ENCODE results near the gene NUDT17.
"Not testable (repeated sequence)": the region's sequence is repeated elsewhere in the genome, so short reads cannot be mapped to it uniquely, and the experiment has no call there.

The NUDT17 gene, protein sequence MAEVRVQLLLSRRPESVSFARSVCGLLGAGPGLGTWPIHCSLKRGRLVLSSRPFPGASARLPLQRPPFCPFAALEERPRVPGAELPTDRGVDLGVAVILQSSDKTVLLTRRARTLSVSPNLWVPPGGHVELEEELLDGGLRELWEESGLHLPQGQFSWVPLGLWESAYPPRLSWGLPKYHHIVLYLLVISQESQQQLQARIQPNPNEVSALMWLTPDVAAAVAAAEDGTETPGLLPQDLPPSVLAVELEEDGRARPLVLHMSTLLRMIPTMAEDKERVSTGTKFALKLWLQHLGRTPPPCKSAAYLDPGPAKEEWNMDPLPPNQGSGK

DNA sequence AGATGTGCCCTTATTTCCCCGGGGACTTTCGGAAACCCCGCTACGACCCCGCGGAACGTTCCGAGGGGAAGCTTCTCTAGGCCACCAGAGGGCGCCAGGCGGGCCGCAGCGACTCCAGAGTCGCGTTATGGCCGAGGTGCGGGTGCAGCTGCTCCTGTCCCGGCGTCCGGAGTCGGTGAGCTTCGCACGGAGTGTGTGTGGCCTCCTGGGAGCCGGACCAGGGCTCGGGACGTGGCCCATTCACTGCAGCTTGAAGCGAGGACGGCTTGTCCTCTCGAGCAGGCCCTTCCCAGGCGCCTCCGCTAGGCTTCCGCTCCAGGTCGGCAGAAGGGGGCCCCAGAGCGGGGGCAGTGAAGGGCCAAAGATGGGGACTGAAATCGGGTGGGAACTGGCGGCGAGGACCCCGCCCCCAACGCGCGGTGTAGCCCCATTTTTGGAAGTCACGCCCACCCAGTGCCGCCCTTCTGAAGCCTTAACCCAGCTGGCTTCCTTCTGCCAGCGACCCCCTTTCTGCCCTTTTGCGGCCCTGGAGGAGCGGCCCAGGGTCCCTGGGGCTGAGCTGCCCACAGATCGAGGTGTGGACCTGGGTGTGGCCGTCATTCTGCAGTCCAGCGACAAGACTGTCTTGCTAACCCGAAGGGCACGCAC is at the start of gene NUDT17:
Gene NUDT17, plus strand, starts transcription at position 117 of the 648 bp plus-strand sequence. Its CDS starts 11 bp downstream, at position 128.
- no peak for DNase-seq (ENCODE audit: low read depth)

DNA sequence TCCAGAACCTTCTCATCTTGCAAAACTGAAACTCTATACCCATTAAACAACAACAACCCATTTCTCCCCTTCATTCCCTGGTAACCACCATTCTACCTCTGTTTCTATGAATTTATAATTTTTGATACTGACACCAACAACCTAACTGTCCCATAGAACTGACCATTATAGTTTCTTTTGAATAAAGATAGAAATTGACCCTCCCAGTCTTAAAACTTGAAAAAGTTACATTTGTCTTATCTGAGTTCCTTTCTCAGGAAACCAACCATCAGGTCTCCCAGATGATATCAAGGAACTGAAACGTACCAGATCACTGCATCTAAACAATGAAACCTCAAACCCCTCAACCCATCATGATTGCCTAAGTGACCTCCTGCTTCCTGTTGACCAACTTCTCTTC is 48.7 kb upstream of the NUDT17 start:
- no peak for DNase-seq (ENCODE audit: low read depth)

DNA sequence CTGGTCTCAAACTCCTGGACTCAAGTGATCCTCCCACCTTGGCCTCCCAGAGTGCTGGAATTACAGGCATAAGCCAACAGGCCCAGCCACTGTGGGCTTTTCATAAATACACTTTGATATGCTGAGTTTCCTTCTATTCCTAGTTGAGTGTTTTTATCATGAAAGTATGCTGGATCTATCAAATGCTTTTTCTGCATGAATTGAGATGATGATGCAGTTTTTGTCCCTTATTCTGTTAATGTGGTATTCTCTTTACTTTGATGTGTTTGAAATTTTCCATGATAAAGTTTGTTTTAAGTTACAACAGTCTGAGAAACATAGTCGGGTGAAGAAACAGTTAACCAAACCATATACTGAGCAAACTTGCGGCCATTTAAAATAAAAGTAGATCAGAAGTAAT is 45.6 kb upstream of the NUDT17 start:
- DNase-seq (ENCODE audit: low read depth) = no peak

DNA sequence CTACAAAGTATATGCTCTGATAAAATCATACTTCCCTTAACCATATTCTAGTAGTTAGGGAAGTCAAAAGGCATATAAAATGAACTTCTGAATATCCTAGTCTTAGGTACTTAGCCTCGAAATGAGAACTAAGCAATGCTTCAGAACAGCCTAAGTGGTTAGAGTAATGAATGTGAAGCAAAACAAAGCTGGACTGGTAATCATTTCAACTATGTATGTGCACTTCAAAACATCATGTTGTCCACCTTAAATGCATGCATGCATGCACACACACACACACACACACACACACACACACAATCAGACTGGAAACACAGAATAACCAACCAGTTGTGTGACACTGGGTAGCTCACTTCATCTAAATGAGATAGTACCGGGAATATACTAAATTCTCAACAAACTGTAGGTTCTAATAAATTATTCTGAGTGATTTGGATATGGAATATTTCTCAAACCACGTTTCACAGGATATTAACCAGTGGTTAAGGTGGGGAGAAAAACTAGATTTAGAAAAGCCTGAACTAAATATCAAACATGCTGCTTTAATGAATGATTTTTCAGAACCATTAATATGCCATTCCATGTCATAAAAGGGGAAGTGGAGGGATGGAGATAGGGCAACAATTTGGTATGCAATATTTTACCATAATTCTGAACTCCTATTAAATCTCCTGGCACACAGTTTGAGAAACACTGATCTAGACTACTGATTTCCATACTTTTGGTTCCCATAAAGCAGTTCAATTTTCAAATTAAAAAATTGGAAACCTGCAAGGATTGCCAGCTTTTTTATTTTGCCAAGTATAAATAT is 41.0 kb upstream of the NUDT17 start:
- DNase-seq (ENCODE audit: low read depth) = no peak

DNA sequence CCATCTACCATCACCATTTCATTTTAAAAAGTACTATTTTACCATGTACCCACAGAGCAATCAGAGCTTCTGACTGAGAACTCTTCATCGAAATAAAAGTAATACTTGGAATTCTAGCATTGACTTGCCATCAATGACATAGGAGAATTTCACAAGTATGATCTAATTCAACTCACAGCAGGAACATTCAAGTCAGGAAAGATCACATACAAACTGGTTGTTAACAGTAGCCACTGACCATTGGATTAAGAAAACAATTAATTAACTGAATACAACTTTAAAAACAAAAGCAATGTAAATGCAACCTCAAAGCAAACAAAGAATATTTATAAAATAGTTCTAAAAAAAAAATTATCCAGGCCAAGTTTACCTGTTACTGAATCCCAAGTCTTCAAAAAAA is 40.4 kb upstream of the NUDT17 start:
- no peak for DNase-seq (ENCODE audit: low read depth)

DNA sequence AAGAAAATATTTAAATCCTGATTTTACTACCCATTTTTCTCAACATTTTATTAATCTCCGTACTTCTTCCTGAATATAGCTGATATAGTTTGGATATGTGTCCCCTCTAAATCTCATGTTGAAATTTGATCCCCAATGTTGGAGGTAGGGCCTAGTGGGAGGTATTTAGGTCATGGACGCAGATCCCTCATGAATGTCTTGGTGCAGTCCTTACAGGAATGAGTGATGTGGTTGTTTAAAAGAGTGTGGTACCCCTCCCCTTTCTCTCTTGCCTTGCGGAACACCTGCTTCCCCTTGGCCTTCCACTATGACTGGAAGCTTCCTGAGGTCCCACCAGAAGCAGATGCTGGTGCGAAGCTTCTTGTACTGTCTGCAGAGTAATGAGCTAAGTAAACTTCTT is 39.0 kb upstream of the NUDT17 start:
- no peak for DNase-seq (ENCODE audit: low read depth)

DNA sequence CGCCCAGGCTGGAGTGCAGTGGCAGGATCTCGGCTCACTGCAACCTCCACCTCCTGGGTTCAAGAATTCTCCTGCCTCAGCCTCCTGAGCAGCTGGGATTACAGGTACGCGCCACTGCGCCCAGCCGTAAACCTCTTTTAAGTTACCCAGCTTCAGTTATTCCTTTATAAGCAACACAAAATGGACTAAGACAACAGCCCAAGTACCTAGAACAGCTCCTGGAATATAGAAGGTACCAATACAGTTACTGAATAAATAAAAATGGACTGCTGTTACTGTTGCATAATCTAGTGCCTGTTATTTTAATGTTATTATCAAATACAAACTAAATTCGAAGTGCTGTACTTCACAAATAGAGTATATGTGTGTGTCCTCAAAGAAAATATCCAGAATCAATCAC is 38.6 kb upstream of the NUDT17 start:
- DNase-seq (ENCODE audit: low read depth) = no peak

DNA sequence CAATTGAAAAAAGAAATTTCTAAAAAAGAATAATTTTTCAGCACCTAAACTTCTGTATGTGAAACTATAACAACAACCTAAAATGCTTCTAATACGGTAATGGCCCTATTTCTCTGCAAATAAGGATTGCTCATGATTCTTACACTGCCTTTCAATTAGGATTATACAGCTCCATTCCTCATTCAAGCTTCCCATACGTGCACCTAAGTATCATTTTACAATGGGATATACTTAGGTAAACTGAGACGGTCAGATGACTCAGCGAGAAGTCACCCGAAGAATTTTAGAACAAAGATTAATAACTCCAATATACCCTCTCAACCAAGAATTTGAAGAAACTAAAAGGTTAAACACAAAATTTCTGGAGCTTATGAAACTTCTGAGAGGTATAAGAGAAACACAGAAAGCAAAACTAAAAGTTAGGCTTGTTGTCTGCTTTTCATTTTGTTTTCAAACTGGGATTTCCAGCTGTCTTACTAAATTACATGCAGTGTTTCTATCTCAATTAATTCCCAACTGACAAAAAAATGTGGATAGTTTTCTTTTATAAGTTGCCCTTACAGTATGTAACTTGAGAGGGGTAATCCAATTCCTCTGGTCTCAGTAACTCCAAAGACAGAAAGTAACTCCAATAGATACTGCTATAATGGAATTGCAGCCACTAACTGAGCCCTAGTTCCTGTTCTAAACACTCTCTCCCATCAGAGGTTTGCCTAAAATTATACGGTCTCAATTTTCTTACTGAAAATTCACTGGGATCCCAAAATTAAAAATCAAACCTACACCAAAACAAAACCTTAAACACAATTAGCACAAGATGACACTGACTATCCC is 32.2 kb upstream of the NUDT17 start:
- not testable (repeated sequence) for DNase-seq (ENCODE audit: low read depth)

DNA sequence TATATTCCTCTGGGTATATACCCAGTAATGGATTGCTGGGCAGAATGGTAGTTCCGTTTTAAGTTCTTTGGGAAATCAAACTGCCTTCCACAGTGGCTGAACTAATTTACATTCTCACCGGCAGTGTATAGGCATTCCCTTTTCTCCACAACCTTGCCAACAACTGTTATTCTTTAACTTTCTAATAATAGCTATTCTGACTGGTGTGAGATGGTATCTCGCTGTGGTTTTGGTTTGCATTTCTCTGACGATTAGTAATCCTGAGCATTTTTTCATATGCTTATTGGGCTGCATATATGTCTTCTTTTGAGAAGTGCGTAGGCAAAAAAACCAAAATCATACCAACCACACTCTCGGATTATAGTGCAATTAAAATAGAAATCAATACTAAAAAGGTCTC is 27.3 kb upstream of the NUDT17 start:
- DNase-seq (ENCODE audit: low read depth) = not testable (repeated sequence)

DNA sequence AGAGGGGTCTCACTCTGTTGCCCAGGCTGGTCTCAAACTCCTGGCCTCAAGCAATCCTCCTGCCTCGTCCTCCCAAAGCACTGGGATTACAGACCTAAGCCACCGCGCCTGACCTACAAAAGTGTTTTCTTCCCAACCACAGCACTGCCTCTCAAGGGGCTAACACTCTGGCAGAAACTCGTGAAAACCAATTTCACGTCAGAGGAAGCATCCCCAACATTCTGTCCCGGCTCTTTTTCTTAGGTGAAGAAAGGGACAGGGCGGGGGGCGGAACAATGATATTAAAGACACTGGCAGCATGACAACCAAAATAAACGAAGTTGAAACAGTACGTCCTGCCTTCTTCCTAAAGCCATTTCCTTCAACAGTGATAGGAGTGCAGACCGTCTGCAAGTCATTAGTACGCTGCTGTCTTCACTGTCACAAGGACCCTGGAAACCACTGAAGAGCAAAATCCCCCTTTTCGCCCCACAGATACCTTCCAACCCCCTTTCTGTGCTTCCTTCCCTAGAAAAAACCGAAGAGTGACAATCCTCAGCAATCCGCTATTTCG is 22.6 kb upstream of the NUDT17 start:
- DNase-seq (ENCODE audit: low read depth) = not testable (repeated sequence)

DNA sequence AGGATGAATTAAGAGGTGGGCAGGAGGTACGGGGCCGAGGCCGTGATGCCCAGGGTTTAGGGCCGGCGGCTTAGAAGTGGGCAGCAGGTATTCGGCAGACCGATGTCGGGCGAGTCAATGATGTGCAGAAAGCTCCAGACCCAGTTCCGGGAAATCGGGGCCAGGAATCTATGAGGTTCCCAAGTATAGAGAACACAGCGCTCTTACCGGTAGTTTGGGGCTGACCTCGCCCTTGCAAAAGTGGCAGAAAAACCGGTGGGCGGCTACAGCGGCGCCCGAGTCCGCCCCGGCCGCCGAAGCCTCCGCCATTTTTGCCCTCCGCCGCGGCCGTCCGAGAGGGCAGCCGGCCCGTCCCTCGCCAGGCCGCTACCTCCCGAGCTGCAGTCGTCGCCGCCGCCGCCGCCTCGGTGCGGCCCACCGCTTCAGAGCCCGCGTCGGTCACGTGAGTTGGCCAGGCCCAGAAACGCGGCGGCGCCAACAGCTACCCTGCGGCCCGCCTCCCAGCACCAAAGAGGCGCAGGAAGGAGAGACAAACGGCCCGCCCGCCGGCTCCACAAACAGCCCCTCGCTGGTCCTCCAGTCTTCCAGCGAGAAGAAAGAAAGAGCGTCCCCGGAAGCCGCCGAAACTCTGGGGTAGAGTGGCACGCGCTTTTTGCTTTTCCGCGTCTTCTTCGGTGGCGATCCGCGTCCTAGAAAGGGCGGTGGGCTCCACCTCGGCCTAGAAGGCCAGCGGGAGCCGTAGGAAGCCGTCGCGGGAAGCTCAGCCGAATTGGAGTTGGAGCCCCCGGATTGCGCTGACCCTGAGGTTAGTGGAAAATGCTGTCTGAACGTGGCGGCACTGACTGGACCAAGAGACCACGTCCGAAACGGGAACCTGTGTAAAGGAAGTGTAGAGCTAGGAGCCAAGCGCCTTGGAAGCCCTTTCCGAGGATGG is 21.6 kb upstream of the NUDT17 start, which contains the start of the genes POLR3C and RNF115:
Gene POLR3C, plus strand, starts transcription at position 636 of the 934 bp plus-strand sequence. CDS start 1,577 bp downstream, outside the sequence.
Gene RNF115, minus strand, starts transcription at position 531 of the 934 bp plus-strand sequence. Its CDS starts 222 bp downstream, at position 309.
- no peak for DNase-seq (ENCODE audit: low read depth)

DNA sequence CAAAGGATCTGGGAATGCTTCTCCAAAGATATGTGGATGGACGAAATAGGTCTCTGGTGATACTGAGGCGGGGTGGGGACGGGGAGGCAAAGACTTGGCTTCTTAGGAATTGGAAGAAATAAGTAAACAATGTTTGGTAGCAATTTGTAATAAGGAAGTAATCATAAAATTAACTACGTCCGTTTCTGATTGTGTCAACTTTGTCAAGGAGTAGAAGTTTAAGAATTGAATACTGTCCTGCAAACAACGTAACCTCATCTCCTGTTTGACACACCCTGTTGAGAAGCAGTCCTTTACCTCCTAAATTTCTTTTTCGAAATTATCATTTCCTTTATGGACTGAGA is 21.0 kb upstream of the NUDT17 start:
- no peak for DNase-seq (ENCODE audit: low read depth)

DNA sequence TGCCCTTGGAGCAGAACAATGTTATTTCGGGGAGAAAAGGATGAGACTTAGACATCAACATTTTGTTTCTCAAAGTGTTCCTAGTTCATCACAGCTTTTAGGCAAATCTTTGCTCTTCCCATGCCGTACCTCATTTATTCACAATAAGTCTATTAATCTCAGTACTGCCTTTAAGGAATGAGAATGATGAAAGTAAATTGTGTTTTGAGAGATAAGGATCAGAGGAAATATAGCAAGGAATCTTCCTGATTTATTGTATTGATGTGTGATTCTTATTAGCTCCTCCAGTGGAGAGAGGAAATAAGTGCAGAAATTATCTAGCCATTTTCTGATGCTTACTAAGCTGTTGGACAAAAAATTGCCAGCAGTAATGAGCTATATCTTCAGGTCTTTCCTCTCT is 19.4 kb upstream of the NUDT17 start:
- DNase-seq (ENCODE audit: low read depth) = no peak

DNA sequence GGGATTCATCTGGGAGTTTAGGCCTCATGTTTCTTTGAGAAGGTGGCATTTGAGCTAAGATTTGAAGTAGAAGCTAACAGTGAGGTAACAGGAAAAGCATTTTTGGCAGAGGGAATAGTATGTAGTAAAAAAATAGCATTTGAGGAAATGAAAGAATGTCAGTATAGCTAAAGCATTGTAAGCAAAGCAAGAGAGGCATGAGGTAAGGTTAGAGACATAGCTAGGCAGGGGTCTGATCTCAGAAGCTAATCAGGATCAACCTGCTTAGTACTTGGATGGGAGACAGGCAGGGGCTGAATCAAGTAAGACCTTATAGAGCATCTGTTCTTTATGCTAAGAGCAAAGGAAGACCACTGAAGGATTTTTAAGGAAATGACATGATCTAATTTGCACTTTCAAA is 17.5 kb upstream of the NUDT17 start:
- DNase-seq (ENCODE audit: low read depth) = no peak

DNA sequence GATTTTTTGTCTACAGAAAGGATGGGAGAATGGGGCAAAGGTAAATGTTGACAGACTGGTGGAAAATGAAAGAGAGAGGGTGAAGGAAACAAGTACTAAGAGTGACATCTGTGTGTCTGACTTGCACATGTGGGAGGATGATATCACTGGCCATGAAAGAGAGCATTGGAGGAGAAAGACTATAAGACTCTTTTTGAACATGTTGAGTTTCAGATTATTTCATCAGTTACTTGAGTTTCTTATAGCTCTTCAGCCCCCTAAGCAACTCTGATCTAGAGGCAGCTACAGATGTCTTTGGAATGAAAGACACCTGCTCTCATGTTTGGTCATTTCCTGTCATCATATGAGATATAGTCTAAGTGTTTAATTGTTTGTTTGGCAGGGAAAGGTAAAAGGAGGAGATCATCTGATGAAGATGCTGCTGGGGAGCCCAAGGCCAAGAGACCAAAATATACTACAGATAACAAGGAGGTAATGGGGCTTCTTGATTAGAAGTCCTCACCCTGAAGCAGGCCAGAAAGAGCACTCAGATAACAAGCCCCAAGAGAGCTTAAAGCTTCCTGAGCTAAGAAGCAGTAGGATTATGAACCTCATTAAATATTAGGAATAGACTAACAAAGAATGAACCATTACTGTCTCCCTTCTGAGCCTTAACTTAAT is 16.9 kb upstream of the NUDT17 start:
- DNase-seq (ENCODE audit: low read depth) = no peak

DNA sequence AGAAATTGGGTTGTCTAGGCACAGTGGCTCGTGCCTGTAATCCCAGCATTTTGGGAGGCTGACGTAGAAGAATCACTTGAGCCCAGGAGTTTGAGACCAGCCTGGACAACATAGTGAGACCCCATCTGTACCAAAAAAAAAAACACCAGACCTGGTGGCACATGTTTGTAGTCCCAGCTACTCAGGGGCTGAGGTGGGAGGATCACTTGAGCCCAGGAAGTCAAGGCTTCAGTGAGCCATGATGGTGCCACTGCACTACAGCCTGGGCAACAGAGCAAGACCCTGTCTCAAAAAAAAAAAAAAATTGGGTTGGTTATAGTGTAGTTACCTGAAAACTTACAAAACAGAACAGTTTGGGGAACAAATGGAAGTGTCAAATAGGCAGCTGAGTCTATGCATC is 14.6 kb upstream of the NUDT17 start:
- not testable (repeated sequence) for DNase-seq (ENCODE audit: low read depth)

DNA sequence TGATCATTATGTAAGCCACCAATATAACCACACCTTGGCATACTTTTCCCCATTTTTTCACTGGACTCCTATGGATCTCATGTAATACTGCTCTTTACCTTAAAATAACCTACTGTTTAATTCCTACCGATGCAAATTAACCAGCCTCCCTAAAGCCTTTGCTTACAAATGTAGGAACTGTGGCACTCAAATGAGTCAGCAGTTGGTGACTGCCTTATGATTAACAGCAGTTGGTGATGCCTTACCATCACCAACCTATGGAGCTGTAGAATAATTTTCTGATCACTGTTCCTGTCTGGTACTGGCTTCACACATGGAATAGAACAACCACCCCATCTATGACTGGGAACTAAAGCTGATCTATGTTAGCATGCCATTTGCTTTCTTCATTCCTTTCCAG is 7.8 kb upstream of the NUDT17 start:
- no peak for DNase-seq (ENCODE audit: low read depth)

DNA sequence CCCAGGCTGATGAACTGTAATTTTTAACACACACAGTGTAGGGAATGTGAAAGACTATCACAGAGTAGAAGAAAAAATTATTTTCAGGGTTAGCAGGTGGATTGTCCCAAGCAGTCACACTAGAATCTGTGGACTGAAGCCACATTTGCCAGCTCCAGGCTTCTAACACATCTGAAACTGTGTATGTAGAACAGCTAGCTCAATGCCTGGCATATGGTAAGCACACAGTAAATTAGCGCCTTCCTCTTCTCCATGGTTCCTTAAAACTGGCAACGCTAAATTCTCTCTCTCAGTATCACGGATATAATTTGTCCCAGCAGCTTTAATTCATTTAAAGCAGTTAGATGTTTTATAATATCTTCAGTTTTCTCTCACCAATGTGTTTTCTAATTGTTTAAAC is 2.4 kb upstream of the NUDT17 start:
- DNase-seq (ENCODE audit: low read depth) = no peak

DNA sequence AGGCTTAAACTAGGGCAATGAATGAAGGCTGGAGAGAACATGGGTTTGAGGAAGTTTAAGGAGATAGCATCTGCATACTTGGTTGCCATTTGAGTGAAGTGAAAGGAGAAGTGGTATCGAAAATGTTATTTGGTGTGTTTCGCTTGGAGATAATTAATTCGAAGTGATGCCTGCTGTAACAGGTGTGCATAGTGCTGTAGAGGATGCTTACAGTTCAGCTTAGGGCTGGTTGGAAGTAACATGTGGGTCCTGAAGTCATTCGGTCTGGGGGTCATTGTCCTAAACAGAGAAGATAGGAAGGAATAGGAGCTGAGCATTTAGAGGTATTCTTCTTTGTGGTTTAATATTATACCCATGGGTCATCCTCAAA is 301 bp upstream of the NUDT17 start:
- no peak for DNase-seq (ENCODE audit: low read depth)

DNA sequence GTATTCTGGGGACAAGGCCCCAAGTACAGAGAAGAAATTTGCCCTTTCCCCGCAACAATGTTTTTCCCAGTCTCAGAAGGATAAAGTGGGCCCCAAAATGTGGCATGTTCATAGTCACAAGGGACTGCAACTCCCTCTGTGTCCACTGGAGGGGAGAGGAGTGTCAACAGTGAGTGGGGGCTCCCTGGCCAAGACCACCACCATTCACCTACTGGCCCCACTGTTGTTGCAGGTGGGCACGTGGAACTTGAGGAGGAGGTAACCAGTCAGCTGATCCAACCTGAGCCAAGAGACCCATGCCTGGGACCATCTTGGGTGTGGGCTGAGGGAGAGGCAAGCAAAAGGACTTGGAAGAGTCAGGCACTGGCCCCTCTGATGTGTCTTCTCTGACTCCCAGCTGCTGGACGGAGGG is 777 bp downstream of the NUDT17 start:
- DNase-seq (ENCODE audit: low read depth) = no peak

All from non-pigmented ciliary epithelial cell (primary cell).